HepG2 (cell line): Measurements from ENCODE around the gene STUB1. TPM values are rescaled to one million over a fixed set of nuclear protein-coding genes. Genes with fewer than 3 reads are reported as not detected.

Source experiments
- DRAP1 ChIP-seq: IDR thresholded peaks from 2 replicates; pipeline ENCODE4 v1.6.1; 2016; ENCODE audit warnings: missing genetic modification reagents, missing compliant biosample characterization
- ELK4 ChIP-seq: sonication (generic); formaldehyde crosslinking; IDR thresholded peaks from 2 replicates; pipeline ENCODE4 v1.9.0; 2021; ENCODE audit warnings: missing genetic modification reagents, borderline replicate concordance
- ESRRA ChIP-seq: sonication (generic); formaldehyde crosslinking; IDR thresholded peaks from 2 replicates; pipeline ENCODE4 v1.5.1; 2020; ENCODE audit warnings: mild to moderate bottlenecking, low read depth, missing genetic modification reagents
- FOXA3 ChIP-seq: IDR thresholded peaks from 2 replicates; pipeline ENCODE4 v1.6.1; 2016; ENCODE audit warnings: missing genetic modification reagents, missing compliant biosample characterization
- HINFP ChIP-seq: sonication (generic); formaldehyde crosslinking; IDR thresholded peaks from 2 replicates; pipeline ENCODE4 v1.4.0; 2020; ENCODE audit warnings: low read depth, mild to moderate bottlenecking, missing genetic modification reagents
- HMGXB4 ChIP-seq, 2 experiments: sonication (generic) in 1 of 2; formaldehyde crosslinking in 1 of 2; IDR thresholded peaks; 2 replicates each; pipeline versions ENCODE4 v1.4.0 to v1.6.1; 2018 to 2020; ENCODE audit warnings: missing genetic modification reagents in 2 of 2, borderline replicate concordance in 1 of 2, low read depth in 1 of 2, mild to moderate bottlenecking in 1 of 2, missing biosample characterization in 1 of 2
- IRX3 ChIP-seq: sonication (generic); formaldehyde crosslinking; IDR thresholded peaks from 2 replicates; pipeline ENCODE4 v1.8.1; 2023; ENCODE audit warnings: mild to moderate bottlenecking, low read depth, missing genetic modification reagents, borderline replicate concordance
- KLF16 ChIP-seq, 2 experiments: sonication (generic) in 1 of 2; formaldehyde crosslinking in 1 of 2; IDR thresholded peaks; 2 replicates each; pipeline versions ENCODE4 v1.6.1 to v1.8.0; 2016 to 2023; ENCODE audit warnings: missing genetic modification reagents in 2 of 2, missing compliant biosample characterization in 1 of 2
- PPARG ChIP-seq: conservative IDR thresholded peaks from 2 replicates; pipeline ENCODE4 v1.6.1; 2016; ENCODE audit warnings: missing biosample characterization, missing genetic modification reagents
- RBAK ChIP-seq: sonication (generic); formaldehyde crosslinking; IDR thresholded peaks from 2 replicates; pipeline ENCODE4 v1.5.1; 2020; ENCODE audit warnings: mild to moderate bottlenecking, missing genetic modification reagents
- REST ChIP-seq, 2 experiments: IDR thresholded peaks; 2 replicates each; pipeline ENCODE4 v1.6.1; 2011 to 2012; ENCODE audit warnings: low read length in 2 of 2, borderline replicate concordance in 1 of 2, low read depth in 1 of 2, mild to moderate bottlenecking in 1 of 2, moderate library complexity in 1 of 2
- RXRA ChIP-seq: sonication (generic); formaldehyde crosslinking; IDR thresholded peaks from 2 replicates; pipeline ENCODE4 v1.5.1; 2020; ENCODE audit warnings: missing genetic modification reagents
- SP2 ChIP-seq: sonication (generic); formaldehyde crosslinking; IDR thresholded peaks from 2 replicates; pipeline ENCODE4 v1.5.1; 2020; ENCODE audit warnings: mild to moderate bottlenecking, missing genetic modification reagents
- TERF1 ChIP-seq: sonication (generic); formaldehyde crosslinking; IDR thresholded peaks from 2 replicates; pipeline ENCODE4 v1.8.0; 2022; ENCODE audit warnings: mild to moderate bottlenecking, missing genetic modification reagents, moderate library complexity
- YEATS4 ChIP-seq: sonication (generic); formaldehyde crosslinking; IDR thresholded peaks from 2 replicates; pipeline ENCODE4 v1.4.0; 2020; ENCODE audit warnings: missing genetic modification reagents, borderline replicate concordance
- ZFP37 ChIP-seq: sonication (generic); formaldehyde crosslinking; IDR thresholded peaks from 2 replicates; pipeline ENCODE4 v1.4.0; 2020; ENCODE audit warnings: missing genetic modification reagents, borderline replicate concordance
- ZNF468 ChIP-seq: sonication (generic); formaldehyde crosslinking; IDR thresholded peaks from 2 replicates; pipeline ENCODE4 v1.8.0; 2022; ENCODE audit warnings: mild to moderate bottlenecking, moderate library complexity, missing genetic modification reagents
- ZNF607 ChIP-seq: sonication (generic); formaldehyde crosslinking; IDR thresholded peaks from 2 replicates; pipeline ENCODE4 v1.5.1; 2020; ENCODE audit warnings: missing genetic modification reagents, mild to moderate bottlenecking, borderline replicate concordance
- polyA plus RNA-seq, 8 experiments: library from polyadenylated mRNA; depleted of rRNA in 3 of 8; stranded (reverse) in 7 of 8; unstranded in 1 of 8; fragments of >200 nt; fragmentation: Illumina TruSeq in 4 of 8; extraction: Trizol in 4 of 8; gene quantifications; 2 replicates each; pipeline versions ENCODE4 v1.2.1 to v1.2.3, GENCODE V29; 2011 to 2016; ENCODE audit warnings: low read depth in 4 of 8, missing spikeins in 1 of 8, mixed read lengths in 1 of 8; ENCODE audit not compliant: insufficient read depth in 1 of 8
- total RNA-seq, 5 experiments: library from RNA; depleted of rRNA; stranded (reverse); fragments of >200 nt; fragmentation: Illumina TruSeq; extraction: Trizol; gene quantifications; 2 replicates each; pipeline ENCODE4 v1.2.3, GENCODE V29; 2016; ENCODE audit warnings: low read depth in 1 of 5

STUB1 gene
- total and polyA plus RNA-seq, 2 of the 13 experiments (the other 11 are each of a cell fraction or from before 2014, with no cell fraction given), result 52.9 to 78.2 TPM

GRCh38 chr16:720447-720989, 40.3 kb downstream of the STUB1 start (continued):
- TF ChIP-seq HINFP (CRISPR knock-in tag) (no peak), ELK4 (CRISPR knock-in tag) (no peak), ZFP37 (no peak), ZNF607 (CRISPR knock-in tag) (no peak), ESRRA (CRISPR knock-in tag) (no peak), KLF16 (CRISPR knock-in tag; IDR thresholded peaks at IDR 0.05) (0 out of 4 replicates have a peak, but pooled peaks of 1 of the 2 experiments have one; percentile 14), RXRA (CRISPR knock-in tag) (0 out of 2 replicates have a peak, but pooled peaks have one; percentile 28), HMGXB4 (CRISPR knock-in tag; IDR thresholded peaks at IDR 0.05; ENCODE audit: borderline replicate concordance in 1 of 2, low read depth in 1 of 2) (peak in 1 of 2 experiments; percentile 49; a peak in 1 of 4 replicates), SP2 (CRISPR knock-in tag) (no peak), IRX3 (CRISPR knock-in tag) (no peak), TERF1 (CRISPR knock-in tag) (0 out of 2 replicates have a peak, but pooled peaks have one; percentile 40), REST (IDR thresholded peaks at IDR 0.05; ENCODE audit: borderline replicate concordance in 1 of 2, low read depth in 1 of 2, low read length in 2 of 2) (no peak), DRAP1 (CRISPR knock-in tag) (no peak), ZNF468 (CRISPR knock-in tag) (no peak), PPARG (CRISPR knock-in tag) (no peak), FOXA3 (CRISPR knock-in tag) (no peak), YEATS4 (CRISPR knock-in tag) (no peak), RBAK (CRISPR knock-in tag) (no peak)
